GM12878 (cell line): Measurements from ENCODE around the gene PCDHA2. TPM values are rescaled to one million over a fixed set of nuclear protein-coding genes. Genes with fewer than 3 reads are reported as not detected.
"Not testable (repeated sequence)": the region's sequence is repeated elsewhere in the genome, so short reads cannot be mapped to it uniquely, and the experiment has no call there.

Experiments
- ATAC-seq: fragments of 200-7000 bp; cut with Tn5 transposase; 3 replicates; pipeline ENCODE4 v1.9.1; 2020; ENCODE audit warnings: mild to moderate bottlenecking, moderate library complexity
- BruUV-seq: library from RNA; stranded (reverse); fragments of 400-500 nt; replicated peaks from 2 replicates; lab custom pipeline; 2021; lab: Mats Ljungman, UMichigan
- CTCF ChIA-PET: fragments of 300-600 bp; sonication (Branson Sonifier 250); formaldehyde crosslinking; extraction: SDS; loops from one replicate; lab custom pipeline; 2021; ENCODE audit warnings: inconsistent platforms; lab: Yijun Ruan, JAX
- POLR2A ChIA-PET: fragments of 350-600 bp; formaldehyde crosslinking; extraction: SDS; loops from one replicate; lab custom pipeline; 2021; ENCODE audit warnings: inconsistent platforms; lab: Charles Lee
- RAD21 ChIA-PET: fragments of 300-600 bp; sonication (Branson Sonifier 250); formaldehyde crosslinking; loops from one replicate; lab custom pipeline; 2023; ENCODE audit warnings: antibody characterized with exemption; ENCODE audit not compliant: unreplicated experiment; lab: Charles Lee
- SMC1A ChIA-PET: fragments of 300-600 bp; sonication (Branson Sonifier 250); formaldehyde crosslinking; loops from one replicate; lab custom pipeline; 2023; ENCODE audit not compliant: unreplicated experiment, uncharacterized antibody; lab: Charles Lee
- DNase-seq: peaks from one replicate; pipeline ENCODE4 v3.0.0-alpha.2; 2011; ENCODE audit warnings: low read depth, low spot score
- FAIRE-seq: peaks from 3 replicates; lab custom pipeline; 2011; peaks lifted over from hg19 to GRCh38; lab: Jason Lieb, UNC
- H2AFZ ChIP-seq: 2 replicates; pipeline ENCODE4 v1.6.0; 2011; ENCODE audit warnings: low read depth, low read length, control low read depth; ENCODE audit not compliant: control insufficient read depth
- H3K27ac ChIP-seq: 2 replicates; pipeline ENCODE4 v1.5.1; 2011; ENCODE audit warnings: control low read depth; ENCODE audit not compliant: control insufficient read depth, insufficient read depth
- H3K27me3 ChIP-seq, 2 experiments: replicated peaks in 1 of 2; 2 replicates each; pipeline versions ENCODE4 v1.6.0 to v1.6.1; 2011; ENCODE audit warnings: low read length in 1 of 2; ENCODE audit not compliant: control insufficient read depth in 2 of 2, insufficient read depth in 2 of 2
- H3K36me3 ChIP-seq, 2 experiments: 2 replicates each; pipeline ENCODE4 v1.5.1; 2011; ENCODE audit warnings: low read length in 1 of 2; ENCODE audit not compliant: control insufficient read depth in 2 of 2, insufficient read depth in 2 of 2
- H3K4me1 ChIP-seq: 2 replicates; pipeline ENCODE4 v1.6.1; 2011; ENCODE audit warnings: mild to moderate bottlenecking, low read length, moderate library complexity, mixed read lengths; ENCODE audit not compliant: control insufficient read depth, insufficient read depth
- H3K4me2 ChIP-seq: 2 replicates; pipeline ENCODE4 v1.6.0; 2011; ENCODE audit warnings: control low read depth; ENCODE audit not compliant: control insufficient read depth, insufficient read depth
- H3K4me3 ChIP-seq: fragments of 200-600 bp; sonication (generic); 2 replicates; pipeline ENCODE4 v1.5.1; 2016
- H3K79me2 ChIP-seq: 2 replicates; pipeline ENCODE4 v1.6.0; 2011; ENCODE audit warnings: low read length; ENCODE audit not compliant: control insufficient read depth, insufficient read depth
- H3K9ac ChIP-seq: 2 replicates; pipeline ENCODE4 v1.8.0; 2011; ENCODE audit warnings: low read length, control low read depth, mixed read lengths; ENCODE audit not compliant: control insufficient read depth, insufficient read depth
- H3K9me3 ChIP-seq: replicated peaks from 3 replicates; pipeline ENCODE4 v1.5.1; 2011; ENCODE audit warnings: mild to moderate bottlenecking, low read length; ENCODE audit not compliant: control insufficient read depth, insufficient read depth
- H4K20me1 ChIP-seq: 2 replicates; pipeline ENCODE4 v1.6.0; 2011; ENCODE audit not compliant: control insufficient read depth, insufficient read depth
- CHD4 ChIP-seq: fragments of 200-600 bp; sonication (generic); IDR thresholded peaks from 2 replicates; pipeline ENCODE4 v1.6.1; 2016; ENCODE audit warnings: mild to moderate bottlenecking
- CTCF ChIP-seq, 3 experiments: IDR thresholded peaks in 2 of 3; conservative IDR thresholded peaks in 1 of 3; 2 replicates each; pipeline ENCODE4 v1.5.1; 2011; ENCODE audit warnings: low read depth in 3 of 3, low read length in 3 of 3, mild to moderate bottlenecking in 3 of 3, control low read depth in 2 of 3, moderate library complexity in 2 of 3, inconsistent platforms in 1 of 3, mixed read lengths in 1 of 3; ENCODE audit not compliant: control insufficient read depth in 2 of 3, insufficient read depth in 1 of 3; ENCODE audit errors: extremely low read depth in 1 of 3
- IRF3 ChIP-seq: fragments of 450-650 bp; IDR thresholded peaks from 2 replicates; pipeline ENCODE4 v1.6.1; 2014; ENCODE audit warnings: mild to moderate bottlenecking
- KLF5 ChIP-seq: fragments of 450-650 bp; IDR thresholded peaks from 2 replicates; pipeline ENCODE4 v1.6.1; 2014; ENCODE audit warnings: mild to moderate bottlenecking; ENCODE audit not compliant: partially characterized antibody
- MAX ChIP-seq: IDR thresholded peaks from 2 replicates; pipeline ENCODE4 v1.6.1; 2012; ENCODE audit warnings: low read depth, low read length, improper control_type of control experiment
- WRNIP1 ChIP-seq: IDR thresholded peaks from 2 replicates; pipeline ENCODE4 v1.6.1; 2011; ENCODE audit warnings: low read depth, low read length, improper control_type of control experiment, borderline replicate concordance
- ZNF24 ChIP-seq: fragments of 450-650 bp; IDR thresholded peaks from 2 replicates; pipeline ENCODE4 v1.6.1; 2017; ENCODE audit warnings: antibody characterized with exemption, mild to moderate bottlenecking
- ZNF622 ChIP-seq: fragments of 450-650 bp; IDR thresholded peaks from 2 replicates; pipeline ENCODE4 v1.6.1; 2017; ENCODE audit warnings: mild to moderate bottlenecking, inconsistent platforms
- WGBS: methylation state at CpG from one replicate; pipeline ENCODE4 v1.1.6; 2016; ENCODE audit warnings: low lambda C conversion rate; ENCODE audit not compliant: insufficient replicate concordance, insufficient coverage; ENCODE audit errors: missing lambda C conversion rate; 5-methylcytosine and 5-hydroxymethylcytosine counted together
- in situ Hi-C: fragments of 300-500 bp; cut with MboI; formaldehyde crosslinking; loops from 9 replicates; pipeline ENCODE4 v1.14.3; 2018; ENCODE audit warnings: mixed read lengths
- intact Hi-C: fragments of 100-400 bp; cut with micrococcal nuclease; formaldehyde crosslinking; loops from one replicate; pipeline ENCODE4 v1.14.2; 2022; ENCODE audit not compliant: unreplicated experiment
- polyA plus RNA-seq, 11 experiments: library from polyadenylated mRNA; depleted of rRNA in 4 of 11; unstranded in 6 of 11; stranded (reverse) in 5 of 11; fragments of >200 nt; fragmentation: Nextera tagmentation in 4 of 11; fragmentation: Illumina TruSeq in 1 of 11; extraction: Ambion mirVana in 4 of 11; extraction: Trizol in 1 of 11; gene quantifications; 1 replicate in 1 of 11; 2 replicates in 10 of 11; pipeline versions ENCODE4 v1.2.1 to v1.2.3, GENCODE V29; 2011 to 2016; ENCODE audit warnings: inconsistent platforms in 2 of 11, missing spikeins in 2 of 11, low read depth in 1 of 11
- total RNA-seq, 4 experiments: library from RNA; depleted of rRNA in 3 of 4; stranded (reverse); fragments of >200 nt in 3 of 4; fragmentation: Illumina TruSeq in 1 of 4; extraction: Trizol in 1 of 4; gene quantifications; 2 replicates each; pipeline versions ENCODE4 v1.2.1 to v1.2.3, GENCODE V29; 2013 to 2021

Gene PCDHA2
- total and polyA plus RNA-seq, 10 of the 15 experiments (the other 5 are each of a cell fraction or from before 2014, with no cell fraction given) = 0.04 to 0.06 TPM; not detected in 8

DNA sequence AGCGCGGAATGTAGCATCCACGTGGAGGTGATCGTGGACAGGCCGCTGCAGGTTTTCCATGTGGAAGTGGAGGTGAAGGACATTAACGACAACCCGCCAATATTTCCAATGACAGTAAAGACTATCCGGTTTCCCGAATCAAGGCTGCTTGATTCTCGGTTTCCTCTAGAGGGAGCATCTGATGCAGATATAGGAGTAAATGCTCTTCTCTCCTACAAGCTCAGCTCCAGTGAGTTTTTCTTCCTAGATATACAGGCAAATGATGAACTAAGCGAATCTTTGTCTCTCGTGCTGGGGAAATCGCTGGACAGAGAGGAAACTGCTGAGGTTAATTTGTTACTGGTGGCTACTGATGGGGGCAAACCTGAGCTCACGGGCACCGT lies 598 bp downstream of the PCDHA2 start:
- Histone ChIP-seq H3K9me3 (no peaks in the 10 kb centered on the region; the same call in 2 of the 3 replicates), H3K4me2 (no peak overlapping the region), H3K4me3 (no peak overlapping the region), H3K9ac (no peak overlapping the region), H3K4me1 (no peaks in the 10 kb centered on the region), H2AFZ (no peak overlapping the region), H3K27me3 (no peaks in the 10 kb centered on the region), H3K27ac (no peak overlapping the region), H3K36me3 (no peaks in the 10 kb centered on the region), H3K79me2 (no peaks in the 10 kb centered on the region), H4K20me1 (no peaks in the 10 kb centered on the region)
- CTCF ChIA-PET = interaction anchor here (1.0 kb wide), 1 partner anchor 10 kb away, joined by 3 read pairs; the partner anchor contains the start of gene PCDHA1
- DNase-seq (no peak), FAIRE-seq (no peak), ATAC-seq (no peak)
- in situ Hi-C loops (no loop called here), intact Hi-C loops (no loop called here)
- 44% methylated on average over 15 of the region's 15 CpGs for WGBS
- RAD21 ChIA-PET = no interaction called here
- SMC1A ChIA-PET = no interaction called here
- TF ChIP-seq ZNF24 (no peak), CHD4 (no peak), KLF5 (no peak), ZNF622 (no peak), MAX (no peak), CTCF (IDR thresholded peaks at IDR 0.05 in 2 of 3, conservative IDR thresholded peaks at IDR 0.05 in 1 of 3; ENCODE audit: control insufficient read depth in 2 of 3, extremely low read depth in 1 of 3, insufficient read depth in 1 of 3, low read depth in 3 of 3, low read length in 3 of 3) (0 out of 6 replicates have a peak, but pooled peaks of 1 of the 3 experiments have one; percentile 4), IRF3 (no peak), WRNIP1 (no peak)
- BruUV-seq = no TSS peak
- POLR2A ChIA-PET = no interaction called here

GRCh38 chr5:140796072-140796717 lies 1.5 kb downstream of the PCDHA2 start:
- H4K20me1 ChIP-seq, CTCF ChIA-PET, H3K27ac ChIP-seq, H3K4me2 ChIP-seq, FAIRE-seq, H3K4me3 ChIP-seq, in situ Hi-C loops, SMC1A ChIA-PET, intact Hi-C loops, BruUV-seq, H3K79me2 ChIP-seq, DNase-seq, H3K36me3 ChIP-seq, H3K4me1 ChIP-seq, H3K27me3 ChIP-seq, H3K9me3 ChIP-seq, RAD21 ChIA-PET, ATAC-seq, H2AFZ ChIP-seq, H3K9ac ChIP-seq, POLR2A ChIA-PET: not testable (repeated sequence)
- WGBS = 79% methylated on average over 59 of the region's 72 CpGs
